ENCODE measurements around the gene LOXHD1.

LOXHD1 gene, protein sequence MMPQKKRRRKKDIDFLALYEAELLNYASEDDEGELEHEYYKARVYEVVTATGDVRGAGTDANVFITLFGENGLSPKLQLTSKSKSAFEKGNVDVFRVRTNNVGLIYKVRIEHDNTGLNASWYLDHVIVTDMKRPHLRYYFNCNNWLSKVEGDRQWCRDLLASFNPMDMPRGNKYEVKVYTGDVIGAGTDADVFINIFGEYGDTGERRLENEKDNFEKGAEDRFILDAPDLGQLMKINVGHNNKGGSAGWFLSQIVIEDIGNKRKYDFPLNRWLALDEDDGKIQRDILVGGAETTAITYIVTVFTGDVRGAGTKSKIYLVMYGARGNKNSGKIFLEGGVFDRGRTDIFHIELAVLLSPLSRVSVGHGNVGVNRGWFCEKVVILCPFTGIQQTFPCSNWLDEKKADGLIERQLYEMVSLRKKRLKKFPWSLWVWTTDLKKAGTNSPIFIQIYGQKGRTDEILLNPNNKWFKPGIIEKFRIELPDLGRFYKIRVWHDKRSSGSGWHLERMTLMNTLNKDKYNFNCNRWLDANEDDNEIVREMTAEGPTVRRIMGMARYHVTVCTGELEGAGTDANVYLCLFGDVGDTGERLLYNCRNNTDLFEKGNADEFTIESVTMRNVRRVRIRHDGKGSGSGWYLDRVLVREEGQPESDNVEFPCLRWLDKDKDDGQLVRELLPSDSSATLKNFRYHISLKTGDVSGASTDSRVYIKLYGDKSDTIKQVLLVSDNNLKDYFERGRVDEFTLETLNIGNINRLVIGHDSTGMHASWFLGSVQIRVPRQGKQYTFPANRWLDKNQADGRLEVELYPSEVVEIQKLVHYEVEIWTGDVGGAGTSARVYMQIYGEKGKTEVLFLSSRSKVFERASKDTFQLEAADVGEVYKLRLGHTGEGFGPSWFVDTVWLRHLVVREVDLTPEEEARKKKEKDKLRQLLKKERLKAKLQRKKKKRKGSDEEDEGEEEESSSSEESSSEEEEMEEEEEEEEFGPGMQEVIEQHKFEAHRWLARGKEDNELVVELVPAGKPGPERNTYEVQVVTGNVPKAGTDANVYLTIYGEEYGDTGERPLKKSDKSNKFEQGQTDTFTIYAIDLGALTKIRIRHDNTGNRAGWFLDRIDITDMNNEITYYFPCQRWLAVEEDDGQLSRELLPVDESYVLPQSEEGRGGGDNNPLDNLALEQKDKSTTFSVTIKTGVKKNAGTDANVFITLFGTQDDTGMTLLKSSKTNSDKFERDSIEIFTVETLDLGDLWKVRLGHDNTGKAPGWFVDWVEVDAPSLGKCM (N-terminal part only)

DNA sequence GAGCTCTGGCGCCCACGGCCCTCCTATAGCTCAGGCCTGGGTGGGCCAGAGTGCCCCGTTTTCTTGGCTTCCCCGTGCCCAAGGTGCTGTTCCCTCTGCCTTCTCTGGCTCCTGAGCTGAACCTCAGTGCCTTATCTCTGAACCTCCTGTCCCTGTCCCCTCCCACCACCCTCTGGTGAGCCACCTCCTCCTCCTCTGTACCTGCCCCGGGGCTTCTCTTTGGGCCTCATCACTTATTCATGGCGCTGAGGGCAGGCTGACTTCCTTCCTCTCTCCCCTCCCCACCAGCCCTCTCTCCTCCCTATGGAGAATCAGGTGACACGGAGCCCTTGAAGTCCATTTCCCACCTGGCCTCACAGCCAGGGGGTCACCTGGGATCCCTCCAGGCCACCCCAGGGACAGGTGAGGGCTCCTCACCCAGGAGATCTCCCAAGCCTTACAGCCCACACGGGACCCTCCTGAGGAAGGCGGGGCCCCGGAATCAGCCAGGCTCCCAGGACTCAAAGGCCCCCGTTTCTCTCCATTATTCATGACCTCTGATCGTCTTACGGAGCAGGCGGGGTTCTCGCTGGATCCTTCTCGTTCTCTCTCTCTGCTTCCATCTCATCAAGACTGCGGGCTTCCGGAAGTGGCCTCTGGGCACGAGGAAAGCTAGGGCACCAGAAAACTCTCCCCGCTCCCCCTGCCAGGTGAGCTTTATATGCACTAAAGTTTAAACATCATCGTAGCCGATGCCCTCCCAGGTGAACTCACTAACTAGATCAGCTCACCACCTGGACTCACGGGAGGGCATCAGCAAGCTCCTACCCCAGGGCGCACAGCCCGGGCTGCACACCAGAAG is at the start of gene LOXHD1:
Gene LOXHD1, minus strand, starts transcription at position 106 of the 841 bp plus-strand sequence. CDS start 187 bp downstream, outside the sequence.
- DNase-seq, result no peak

DNA sequence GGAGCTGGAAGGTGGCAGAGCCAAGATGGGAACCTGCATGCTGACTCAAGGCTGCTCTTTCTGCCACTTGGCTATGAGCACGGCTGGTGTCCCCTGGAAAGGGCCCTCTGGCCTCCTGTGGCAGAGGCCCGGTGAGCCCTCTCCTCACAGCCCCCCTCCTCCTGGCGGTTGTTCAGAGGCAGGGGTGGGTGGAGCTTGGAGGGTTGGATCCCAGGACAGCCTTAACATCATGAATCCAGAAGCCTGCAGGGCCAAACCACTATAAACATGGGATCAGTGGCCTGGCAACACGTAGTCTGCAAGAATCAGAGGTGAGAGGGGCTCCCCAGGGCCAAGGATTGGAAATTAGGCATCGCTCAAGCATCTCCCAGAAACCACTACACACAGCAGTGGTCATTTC is 48.5 kb upstream of the LOXHD1 start:
- DNase-seq, result no peak

DNA sequence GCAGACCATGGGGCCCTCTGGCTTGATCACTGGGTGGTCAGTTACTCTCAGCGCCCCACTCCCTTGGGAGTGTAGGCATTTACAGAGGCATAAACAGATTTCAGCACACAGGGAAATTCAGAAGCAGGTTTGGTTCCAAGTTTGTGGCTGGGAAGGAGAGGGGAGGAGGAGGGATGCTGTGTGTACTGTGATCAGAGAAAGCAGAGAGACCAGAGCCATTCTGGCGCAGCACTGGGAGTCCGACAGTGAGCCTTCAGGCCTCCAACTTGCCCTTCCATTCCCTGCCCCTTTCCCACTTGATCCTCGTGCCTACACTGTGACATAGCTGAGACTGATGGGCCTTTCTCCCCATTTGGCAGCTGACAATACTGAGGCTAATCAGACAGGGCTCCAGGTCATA is 47.8 kb upstream of the LOXHD1 start:
- DNase-seq, result no peak

DNA sequence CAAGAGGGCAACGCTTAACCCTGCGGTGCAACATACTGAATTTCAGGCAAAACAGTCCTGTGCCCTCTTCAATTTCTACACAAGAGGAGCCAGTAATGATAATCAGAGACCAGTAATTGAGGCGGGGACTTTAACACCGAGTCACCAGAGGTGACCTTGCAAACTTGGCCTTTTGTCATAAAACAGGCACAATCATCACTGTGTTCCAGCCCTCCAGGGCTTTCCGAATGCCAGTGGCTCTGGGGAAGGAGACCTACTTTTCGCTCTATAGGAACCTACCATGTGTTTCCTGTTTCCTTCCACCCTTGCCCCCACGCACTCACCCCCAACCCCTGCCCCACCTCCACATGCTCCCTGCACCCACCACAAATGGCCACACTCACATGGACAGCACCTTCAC is 47.2 kb upstream of the LOXHD1 start:
- no peak for DNase-seq

DNA sequence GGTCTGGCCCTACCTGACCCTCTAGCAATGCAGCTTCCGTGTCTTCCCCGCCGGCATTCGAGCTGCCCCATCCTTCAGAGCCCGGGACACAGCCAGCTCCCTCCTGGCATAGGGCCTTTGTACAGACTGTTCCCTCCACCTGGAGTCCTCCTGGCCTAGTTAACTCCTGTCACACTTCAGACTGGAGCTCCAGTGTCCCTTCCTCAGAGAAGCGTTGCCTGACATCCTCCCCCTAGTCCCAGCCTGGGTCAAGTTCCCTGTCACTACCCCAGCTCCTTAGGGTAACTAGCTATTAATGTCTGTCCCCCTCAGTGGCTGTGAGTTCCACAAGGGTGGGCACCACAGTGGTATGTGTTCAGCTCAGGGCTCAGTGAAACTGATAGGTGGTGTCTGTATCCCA is 45.5 kb upstream of the LOXHD1 start:
- no peak for DNase-seq

DNA sequence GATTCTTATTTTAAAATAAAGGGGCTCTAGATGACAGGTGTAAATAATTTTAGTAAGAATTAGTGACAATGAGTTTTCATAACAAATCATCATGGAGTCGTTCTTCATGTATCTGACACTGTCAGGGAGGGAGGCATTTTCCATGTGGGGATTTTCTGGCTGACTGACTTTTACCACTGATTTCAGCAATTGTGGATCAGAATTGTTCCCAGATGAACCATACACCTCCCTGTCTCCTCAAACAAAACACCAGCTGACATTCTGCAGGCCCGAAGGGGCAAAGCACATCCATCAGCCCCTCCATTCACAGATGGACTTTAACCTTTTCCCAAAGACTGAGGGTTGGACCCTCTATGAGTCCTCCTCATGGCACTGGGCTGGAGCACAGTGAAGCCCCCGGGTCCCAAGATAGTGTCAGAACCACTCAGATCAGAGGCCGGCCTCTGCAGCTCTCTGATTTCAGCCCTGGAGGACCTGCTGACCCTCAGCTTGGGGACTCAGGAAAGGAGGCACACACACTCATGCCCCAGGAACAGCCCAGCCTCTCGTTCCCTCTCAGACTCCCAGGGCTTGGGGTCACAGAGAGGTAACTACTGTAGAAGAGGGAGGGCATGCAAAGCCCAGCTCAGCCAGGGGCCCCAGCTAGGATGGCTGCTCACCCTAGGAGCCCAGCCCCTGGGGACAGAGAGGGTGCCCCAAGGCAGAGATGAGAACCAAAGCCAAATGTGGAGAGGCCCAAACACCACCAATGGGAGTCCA is 43.2 kb upstream of the LOXHD1 start:
- no peak for DNase-seq

DNA sequence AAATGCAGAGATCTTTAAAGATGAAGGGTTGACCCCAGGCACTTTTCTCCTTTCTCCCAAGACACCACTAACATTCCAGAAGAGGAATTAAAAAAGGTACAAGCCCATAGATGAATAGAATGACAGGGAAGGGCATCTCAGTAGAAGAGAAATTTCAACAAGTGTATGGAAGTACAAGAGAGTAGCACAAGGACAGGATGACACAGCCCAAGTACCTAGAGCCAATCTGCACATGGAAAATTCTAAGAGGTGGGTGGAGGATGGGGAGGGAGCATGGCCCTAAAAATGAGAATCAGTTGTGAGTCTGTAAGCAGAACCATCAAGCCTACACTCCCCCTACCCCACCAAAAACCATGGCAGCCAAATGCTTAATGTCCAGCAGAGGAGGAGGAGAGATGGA is 39.7 kb upstream of the LOXHD1 start:
- DNase-seq, result no peak

DNA sequence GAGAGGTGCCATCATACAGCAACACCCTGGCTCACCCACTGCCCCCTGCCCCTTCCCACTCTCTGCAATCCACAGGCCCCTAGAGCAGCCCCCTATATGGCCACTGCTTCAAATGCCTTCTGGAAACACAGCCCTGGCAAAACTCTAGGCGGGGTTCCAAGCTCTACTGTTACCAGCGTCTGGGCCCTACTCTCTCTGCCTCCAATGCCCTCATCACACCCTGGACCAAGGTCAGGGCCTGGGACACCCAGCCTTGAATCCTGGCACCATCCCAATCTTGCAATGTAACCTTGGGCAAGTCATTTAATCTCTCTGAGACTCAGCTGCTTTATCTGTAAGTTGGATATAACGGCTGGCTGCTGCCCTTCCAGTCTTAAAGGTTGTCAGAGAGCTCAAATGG is 39.2 kb upstream of the LOXHD1 start:
- no peak for DNase-seq

DNA sequence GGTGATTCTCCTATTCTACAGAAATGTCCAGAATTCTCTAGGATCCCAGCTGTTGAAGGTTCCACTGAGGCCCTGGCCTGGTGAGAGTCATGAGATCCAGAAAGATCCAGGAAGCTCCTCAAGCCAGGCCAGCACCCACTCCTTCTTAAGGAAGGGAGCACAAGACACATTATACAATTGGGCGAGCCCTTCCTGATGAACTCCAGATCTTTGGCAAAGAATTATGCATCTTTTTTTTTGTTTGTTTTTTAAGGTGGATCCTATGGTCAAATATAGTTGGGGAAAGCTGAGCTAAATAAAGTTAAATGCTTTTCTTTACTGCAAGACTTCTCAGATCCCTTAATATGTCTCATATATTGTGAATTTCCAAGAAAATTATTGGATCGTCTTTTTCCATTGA is 37.0 kb upstream of the LOXHD1 start:
- no peak for DNase-seq

DNA sequence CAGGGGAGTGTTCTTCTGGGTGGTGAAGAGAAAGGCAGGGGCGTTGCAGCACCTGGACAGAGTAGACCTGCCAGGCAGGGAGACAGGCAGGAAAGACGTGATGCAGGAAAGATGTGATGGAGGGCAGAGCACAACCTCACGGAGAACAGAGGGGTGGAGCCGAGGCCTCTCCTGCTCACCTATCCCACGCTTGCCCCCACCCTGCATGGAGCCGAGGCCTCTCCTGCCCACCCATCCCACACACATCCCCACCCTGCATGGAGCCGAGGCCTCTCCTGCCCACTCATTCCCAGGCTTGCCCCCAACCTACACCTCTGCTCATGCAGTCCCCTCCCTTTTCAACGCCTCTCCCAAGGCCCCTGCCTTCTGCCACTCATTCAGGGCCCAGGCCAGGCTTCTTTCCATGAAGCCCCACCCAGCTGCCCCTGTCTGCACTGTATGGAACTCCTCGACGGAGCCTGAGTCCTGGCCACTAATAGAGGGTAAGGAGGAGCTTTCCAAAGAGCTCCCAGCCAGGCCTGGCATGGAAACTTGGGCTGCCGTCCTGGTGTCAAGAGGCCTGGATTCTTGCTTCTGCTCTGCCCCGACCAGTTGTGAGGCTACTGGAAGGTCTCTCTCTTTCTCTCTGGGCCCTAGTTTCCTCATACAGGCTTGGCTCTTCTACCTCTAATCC is 32.0 kb upstream of the LOXHD1 start:
- no peak for DNase-seq

DNA sequence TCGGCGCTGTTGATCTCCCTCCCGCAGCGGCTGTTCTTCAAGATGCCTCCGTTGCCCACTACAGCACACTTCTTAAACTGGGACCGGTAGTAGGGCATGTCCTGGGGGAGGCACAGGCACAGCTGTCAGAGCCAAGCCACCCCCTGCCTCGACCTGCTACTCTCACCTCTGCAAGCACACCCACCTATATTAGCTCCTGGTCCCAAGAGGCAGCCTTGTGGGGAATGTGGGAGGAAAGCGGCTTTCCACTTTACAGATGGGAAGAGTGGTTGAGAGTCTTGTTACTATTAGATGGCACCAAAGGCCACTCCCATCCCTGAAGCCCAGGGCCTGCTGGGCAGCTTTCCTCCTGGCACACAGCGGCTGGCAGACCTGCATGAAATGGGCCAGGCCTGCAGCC is 29.2 kb upstream of the LOXHD1 start:
- no peak for DNase-seq

DNA sequence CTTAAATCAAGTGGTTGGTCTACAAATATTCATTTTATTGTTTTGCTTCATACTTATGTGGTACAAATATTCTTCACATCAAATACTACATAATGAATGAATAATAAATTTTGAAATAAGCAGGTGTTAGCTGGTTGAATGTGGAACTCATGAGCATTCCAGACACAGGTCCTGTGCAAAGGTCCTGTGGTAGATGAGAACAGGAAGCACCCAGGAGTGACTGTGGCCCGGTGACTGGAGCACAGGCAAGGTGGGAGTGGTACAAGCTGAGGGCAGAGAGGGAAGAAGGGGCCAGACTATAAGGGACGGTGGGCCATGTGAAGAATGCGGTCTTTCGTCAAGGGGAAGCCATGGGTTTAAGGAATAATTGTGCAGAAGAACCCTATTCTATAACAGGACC is 26.2 kb upstream of the LOXHD1 start:
- no peak for DNase-seq

DNA sequence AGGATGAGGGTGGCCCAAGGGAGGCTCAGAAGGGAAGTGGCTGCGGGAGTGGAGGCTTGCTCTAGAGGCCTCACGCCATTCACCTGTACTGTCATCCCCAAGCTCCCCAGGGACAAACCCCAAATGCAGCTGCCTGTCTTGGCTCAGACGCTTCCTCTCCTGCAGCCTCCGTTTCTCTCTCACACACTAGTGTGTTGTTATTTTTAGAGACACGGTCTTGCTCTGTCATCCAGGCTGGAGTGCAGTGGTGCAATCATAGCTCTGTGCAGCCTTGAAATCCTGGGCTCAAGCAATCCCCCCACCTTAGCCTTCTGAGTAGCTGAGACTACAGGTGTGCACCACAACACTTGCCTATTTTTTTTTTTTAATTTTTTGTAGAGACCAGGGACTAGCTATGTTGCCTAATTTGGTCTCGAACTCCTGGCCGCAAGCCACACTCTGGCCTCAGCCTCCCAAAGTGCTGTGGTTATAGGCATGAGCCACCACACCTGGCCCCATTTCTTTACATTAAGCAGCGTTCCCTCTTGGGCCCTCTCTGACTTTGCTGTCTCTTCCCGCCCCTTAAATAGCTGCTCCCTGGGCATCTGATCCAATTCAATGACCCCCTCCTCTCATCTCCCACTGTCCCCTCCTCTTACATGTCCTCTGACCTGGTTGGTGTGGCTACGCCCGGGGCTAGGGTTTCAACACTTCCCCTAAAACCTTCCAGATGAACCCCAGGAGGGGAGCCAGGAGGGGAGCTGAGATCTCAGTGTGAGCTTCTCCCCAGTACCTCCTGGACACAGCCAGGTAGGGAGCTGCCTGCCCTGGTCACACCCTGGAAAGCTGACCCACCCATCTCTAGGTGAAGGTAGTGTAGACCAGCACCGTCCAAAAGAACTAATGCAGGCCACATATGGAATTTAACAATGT is 24.0 kb upstream of the LOXHD1 start:
- no peak for DNase-seq

DNA sequence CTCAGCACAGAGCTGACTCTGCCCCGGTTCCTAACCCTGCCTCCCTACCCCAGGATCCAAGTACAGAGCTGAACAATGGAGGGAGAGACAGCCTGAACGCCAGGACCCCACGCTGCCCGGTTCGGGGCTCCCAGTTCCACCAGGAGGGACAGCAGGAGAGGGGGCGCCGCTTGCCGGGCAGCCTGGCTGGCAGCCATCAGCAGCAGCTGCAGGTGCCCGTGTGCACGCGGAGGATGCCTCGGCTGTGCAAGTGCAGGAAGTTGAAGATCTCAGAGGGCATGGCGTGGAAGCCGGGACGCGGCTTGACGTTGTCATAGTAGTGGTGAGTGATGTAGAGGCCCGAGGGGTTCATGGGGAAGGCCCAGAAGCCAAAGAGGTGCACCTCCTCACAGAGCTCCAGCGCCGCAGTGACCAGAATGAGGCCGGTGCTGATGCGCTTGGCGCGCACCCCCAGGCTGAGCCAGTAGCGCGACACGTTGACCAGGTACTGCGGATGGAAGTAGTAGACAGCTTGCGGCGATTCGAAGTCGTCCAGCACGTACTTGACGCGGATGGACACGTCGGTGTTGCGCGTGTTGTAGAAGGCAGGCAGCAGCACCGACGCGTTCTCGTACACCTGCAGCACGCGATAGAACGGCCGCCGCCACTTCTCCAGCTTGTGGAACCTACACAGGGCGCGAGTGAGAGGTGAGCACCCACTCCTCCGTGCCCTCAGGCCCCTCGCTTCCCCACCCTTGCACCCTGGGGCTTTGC is 23.0 kb upstream of the LOXHD1 start:
- DNase-seq, result no peak

DNA sequence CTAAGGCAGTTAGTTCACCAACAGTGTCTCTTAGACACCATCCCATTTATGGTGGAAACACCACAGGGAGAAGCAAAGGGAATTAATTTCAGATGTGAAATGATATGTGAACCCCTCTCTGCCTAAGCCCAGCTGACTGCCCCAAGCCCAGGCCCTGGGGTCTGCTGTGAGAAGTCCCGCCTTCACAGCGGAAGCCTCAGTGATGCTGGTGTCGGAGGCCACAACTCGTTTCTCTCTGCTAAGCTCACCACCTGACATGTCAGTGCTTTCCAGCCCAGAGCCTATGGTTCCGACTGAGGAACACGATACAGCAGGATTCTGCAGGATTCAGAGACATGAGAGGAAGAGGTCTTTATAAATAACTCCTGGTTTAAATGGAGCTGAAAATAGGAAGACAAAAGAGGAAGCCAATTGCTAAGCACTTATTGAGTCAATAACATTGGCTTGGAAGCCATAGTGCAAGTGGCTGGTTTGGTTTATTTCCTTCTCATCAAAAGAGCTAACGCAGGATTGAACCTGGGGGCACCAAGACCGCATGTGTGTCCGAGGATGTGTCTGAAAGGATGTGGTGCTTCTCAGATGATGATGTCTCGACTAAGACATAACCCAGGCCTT is 21.9 kb upstream of the LOXHD1 start:
- no peak for DNase-seq

DNA sequence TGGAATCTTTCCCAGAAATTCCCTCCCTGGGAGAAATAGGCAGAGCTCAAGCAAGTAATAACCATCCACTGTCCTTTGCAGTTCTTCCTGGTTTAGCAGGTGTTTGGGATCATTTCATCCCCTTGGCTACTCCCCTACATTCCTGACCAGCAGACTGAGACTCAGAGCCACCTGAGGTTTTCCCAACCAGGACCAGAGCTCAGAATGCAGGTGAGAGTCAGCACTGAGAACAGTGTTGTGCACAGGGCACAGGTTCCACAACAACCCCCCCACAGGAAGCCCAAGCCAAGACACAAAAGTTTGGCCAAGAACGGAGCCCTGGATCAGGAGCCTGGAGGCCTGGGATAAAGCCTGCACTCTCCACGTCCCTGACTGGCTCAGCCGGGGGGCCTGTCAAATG is 21.0 kb upstream of the LOXHD1 start:
- no peak for DNase-seq

DNA sequence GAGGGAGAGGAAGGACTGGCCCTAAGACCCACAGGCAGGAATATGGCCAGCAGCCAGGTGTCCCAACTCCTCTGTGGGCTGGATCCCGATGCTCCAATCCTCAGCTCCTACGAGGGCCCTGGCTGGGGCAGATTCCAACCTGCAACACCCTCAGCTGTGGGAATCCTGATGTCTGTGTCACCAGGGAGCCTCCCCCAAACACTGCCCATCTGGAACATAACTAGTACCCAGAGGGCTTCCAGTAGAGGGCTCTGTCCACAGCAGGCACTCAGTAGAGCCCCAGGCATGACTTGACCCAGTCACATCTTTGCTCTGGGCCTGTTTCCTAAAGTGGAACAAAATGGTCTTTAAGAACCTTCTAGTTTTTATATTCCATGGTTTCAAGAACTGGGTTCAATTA is 20.6 kb upstream of the LOXHD1 start:
- no peak for DNase-seq

DNA sequence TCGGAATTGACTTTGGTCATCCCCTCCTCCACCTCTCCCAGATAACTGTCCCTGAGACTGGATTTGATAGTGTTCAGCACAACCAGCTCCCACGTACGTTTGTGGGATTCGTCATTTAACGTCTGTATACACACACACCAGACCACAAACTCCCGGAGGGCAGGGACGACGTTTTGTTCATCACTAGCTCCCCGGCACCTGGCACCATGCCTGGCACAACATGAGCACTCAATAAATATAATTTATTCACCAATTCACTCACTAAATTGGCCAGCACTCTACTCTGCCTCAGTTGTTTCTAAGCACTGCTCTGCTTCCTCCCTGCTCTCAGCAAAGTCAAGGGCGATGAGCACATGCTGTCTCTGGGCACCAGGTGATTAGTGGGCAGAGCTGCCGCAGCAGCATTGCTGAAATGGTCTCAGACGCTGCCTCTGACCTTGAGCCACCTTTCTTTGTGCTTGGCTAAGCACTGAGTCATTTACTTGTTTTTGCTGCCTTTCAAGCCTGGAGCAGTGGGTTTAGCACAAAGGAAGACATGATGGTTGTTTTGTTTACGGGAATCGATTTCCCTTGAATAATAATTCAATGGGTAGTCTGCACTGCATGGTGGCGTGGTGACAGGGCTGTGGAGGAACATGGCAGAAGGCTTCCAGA is 19.3 kb upstream of the LOXHD1 start:
- DNase-seq, result no peak
